Right hindlimb (tissue), 1 donor: ENCODE data around the gene TBC1D3K.
"Not testable (repeated sequence)": the region's sequence is repeated elsewhere in the genome, so short reads cannot be mapped to it uniquely, and the experiment has no call there.

Source experiments
- DNase-seq: peaks from one replicate; pipeline ENCODE4 v3.0.0-alpha.2; 2018

TBC1D3K gene

DNA sequence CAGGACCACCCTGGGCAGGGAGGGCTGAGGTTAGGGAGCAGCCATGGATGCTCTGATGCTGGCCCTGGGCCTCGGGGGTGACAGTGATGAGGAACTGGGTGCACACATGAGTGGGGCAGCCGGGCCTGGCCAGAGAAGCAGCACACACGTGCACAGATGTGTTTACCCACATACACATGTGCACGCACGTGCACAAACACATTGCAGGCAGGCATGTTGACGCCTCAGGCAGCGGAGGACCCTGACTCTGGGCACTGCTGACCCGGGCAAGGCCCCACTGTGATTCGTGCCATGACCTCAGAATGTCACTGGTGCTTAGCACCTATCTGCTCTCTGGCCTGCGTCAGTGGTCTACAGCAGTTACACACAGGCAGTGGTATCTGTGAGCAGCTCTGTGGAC is at the start of gene TBC1D3K:
TSS of gene TBC1D3K (plus strand) at position 301 of the 400 bp plus-strand sequence. CDS start 1,585 bp downstream, outside the sequence.
- DNase-seq, result not testable (repeated sequence)

DNA sequence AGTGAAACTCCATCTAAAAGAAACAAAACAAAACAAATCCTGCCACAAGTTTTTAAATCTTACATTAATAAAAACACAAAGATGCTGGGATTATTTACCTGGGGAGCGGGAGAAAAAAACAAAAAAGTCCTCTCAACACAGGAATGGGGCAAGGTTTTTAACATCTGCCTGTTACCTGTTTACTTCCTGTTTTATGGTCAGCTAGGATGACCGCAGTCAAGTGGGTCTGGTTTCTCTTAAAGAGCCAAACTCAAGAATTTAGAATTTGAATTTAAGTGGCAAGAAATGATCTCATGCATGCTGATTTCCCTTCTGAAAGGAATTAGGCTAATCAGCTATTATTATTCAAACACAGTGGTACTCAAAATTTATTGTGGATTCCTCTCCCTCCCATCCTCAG is 39.7 kb upstream of the TBC1D3K start:
- no peak for DNase-seq

DNA sequence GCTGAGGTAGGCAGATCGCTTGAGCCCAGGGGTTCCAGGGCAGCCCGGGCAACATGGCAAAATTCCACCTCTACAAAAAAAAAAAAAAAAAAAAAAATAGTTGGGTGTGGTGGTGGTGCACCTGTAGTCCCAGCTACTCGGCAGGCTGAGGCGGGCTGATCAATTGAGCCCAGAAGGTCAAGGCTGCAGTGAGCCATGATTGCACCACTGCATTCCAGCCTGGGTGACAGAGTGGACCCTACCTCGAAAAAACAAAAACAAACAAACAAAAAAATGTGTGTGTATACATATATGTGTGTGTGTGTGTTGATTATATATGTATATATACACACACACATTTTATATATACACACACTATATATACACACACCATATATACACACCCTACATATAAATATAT is 39.1 kb upstream of the TBC1D3K start:
- DNase-seq, result no peak

DNA sequence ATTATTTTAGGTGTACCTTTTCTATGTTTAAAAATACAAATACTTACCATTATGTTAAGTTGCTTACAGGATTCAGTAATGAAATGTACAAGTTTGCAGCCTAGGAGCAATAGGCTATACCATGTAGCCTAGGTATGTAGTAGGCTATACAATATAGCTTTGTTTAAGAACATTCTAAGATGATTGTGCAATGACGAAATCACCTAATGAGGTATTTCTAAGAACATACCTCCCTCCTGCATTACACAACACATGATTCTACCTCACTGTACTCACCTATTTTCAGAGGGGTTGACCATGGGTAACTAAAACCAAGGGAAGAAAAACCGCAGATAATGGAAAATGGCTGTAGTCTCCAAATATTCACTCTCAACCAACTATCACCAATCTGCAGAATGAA is 35.3 kb upstream of the TBC1D3K start:
- DNase-seq, result no peak

DNA sequence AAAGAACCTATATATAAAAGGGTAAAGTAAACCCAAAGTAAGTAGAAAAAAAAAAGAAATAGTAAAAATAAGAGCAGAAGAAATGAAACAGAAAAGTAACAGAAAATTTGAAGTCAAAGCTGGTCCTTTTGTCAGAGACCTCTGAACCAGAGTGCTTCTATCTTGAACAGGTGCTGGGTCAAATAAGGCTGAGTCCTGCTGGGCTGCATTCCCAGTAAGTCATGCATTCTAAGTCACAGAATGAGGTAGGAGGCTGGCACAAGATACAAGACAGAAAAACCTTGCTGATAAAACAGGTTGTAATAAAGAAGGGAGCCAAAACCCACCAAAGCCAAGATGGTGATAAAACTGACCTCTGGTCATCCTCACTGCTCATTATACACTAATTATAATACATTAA is 27.3 kb upstream of the TBC1D3K start:
- DNase-seq, result not testable (repeated sequence)
